ENCODE data around the gene TSC1.

Gene TSC1

DNA sequence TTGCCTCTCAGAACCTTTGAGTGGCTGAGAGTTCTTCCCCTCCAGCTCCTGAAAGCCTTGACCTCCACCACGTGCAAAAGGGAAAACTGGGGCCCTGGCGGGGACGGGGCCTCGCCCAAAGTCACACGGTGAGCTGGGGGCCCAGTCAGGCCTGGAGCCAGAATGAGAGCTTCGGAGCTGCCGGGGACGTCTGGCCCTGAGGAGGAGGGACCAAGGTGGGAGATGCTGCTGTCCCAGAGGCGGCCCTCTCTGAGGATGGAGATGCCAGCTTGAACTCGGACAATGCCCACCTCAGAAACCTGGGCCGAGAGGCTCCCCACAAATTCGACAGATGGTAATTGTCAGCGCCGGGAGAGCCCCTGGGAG lies 67.0 kb downstream of the TSC1 start:
- Mint-ChIP-seq H3K36me3 (ENCODE audit: low read depth) (no peaks in the 10 kb centered on the region), H3K9me3 (no peaks in the 10 kb centered on the region), H3K4me1 (peaks cover 17% of the 10 kb centered on the region), H3K27me3 (ENCODE audit: low read depth, poor library complexity) (peaks cover 39% of the 10 kb centered on the region), H3K27ac (no peak overlapping the region), H3K4me3 (peak overlapping the region; percentile 83)
- TF ChIP-seq, protein P1, sequence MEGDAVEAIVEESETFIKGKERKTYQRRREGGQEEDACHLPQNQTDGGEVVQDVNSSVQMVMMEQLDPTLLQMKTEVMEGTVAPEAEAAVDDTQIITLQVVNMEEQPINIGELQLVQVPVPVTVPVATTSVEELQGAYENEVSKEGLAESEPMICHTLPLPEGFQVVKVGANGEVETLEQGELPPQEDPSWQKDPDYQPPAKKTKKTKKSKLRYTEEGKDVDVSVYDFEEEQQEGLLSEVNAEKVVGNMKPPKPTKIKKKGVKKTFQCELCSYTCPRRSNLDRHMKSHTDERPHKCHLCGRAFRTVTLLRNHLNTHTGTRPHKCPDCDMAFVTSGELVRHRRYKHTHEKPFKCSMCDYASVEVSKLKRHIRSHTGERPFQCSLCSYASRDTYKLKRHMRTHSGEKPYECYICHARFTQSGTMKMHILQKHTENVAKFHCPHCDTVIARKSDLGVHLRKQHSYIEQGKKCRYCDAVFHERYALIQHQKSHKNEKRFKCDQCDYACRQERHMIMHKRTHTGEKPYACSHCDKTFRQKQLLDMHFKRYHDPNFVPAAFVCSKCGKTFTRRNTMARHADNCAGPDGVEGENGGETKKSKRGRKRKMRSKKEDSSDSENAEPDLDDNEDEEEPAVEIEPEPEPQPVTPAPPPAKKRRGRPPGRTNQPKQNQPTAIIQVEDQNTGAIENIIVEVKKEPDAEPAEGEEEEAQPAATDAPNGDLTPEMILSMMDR (IDR thresholded peaks at IDR 0.05): no peak
- no peak for DNase-seq

DNA sequence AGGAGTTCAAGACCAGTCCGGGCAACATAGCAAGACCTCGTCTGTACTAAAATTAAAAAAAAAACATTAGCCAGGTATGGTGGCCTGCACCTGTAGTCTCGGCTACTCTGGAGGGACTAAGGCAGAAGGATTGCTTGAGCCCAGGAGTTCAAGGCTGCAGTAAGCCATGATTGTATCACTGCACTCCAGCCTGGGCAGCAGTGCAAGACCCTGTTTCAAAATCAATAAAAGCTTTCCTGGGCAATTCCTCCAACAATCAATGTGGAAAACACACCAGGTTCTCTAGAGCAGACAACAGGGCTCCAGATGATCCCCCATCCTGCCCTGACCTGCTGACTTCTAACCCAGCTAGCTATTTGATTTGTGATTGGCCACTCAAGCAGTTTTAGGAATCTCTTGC lies 67.6 kb downstream of the TSC1 start:
- Mint-ChIP-seq H3K4me3 (peak overlapping the region; percentile 83), H3K9me3 (no peaks in the 10 kb centered on the region)

DNA sequence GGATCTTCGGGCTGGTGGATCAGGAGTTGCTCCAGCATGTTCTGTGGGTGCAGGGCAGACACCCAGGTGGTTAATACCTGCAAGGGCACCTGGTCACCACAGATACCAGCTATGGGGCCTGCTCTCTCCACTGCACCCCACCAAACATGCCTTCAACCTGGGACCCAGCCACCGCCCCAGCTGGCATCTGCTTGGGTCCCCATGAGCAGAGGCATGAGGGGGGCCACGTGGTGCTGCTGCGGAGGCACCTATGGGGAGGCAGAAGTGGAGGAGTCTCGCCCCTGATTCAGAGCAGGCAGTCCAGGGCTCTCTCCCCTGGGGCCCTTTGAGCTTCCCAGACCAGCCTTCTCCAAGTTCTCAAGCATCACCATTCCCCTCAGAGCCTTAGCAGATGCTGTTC lies 69.3 kb downstream of the TSC1 start:
- Mint-ChIP-seq H3K36me3 (ENCODE audit: low read depth) (no peaks in the 10 kb centered on the region), H3K27me3 (ENCODE audit: low read depth, poor library complexity) (peaks cover 36% of the 10 kb centered on the region), H3K27ac (no peak overlapping the region), H3K4me1 (peaks cover 11% of the 10 kb centered on the region), H3K4me3 (no peak overlapping the region), H3K9me3 (no peaks in the 10 kb centered on the region)
- no peak for DNase-seq
- TF ChIP-seq, protein P1 (IDR thresholded peaks at IDR 0.05): no peak

More for the DNA sequence above, 67.6 kb downstream of the TSC1 start:
- TF ChIP-seq, protein P1 (IDR thresholded peaks at IDR 0.05): no peak
- Mint-ChIP-seq H3K27me3 (ENCODE audit: low read depth, poor library complexity) (peaks cover 39% of the 10 kb centered on the region), H3K36me3 (ENCODE audit: low read depth) (no peaks in the 10 kb centered on the region), H3K27ac (no peak overlapping the region), H3K4me1 (peaks cover 13% of the 10 kb centered on the region)
- no peak for DNase-seq

DNA sequence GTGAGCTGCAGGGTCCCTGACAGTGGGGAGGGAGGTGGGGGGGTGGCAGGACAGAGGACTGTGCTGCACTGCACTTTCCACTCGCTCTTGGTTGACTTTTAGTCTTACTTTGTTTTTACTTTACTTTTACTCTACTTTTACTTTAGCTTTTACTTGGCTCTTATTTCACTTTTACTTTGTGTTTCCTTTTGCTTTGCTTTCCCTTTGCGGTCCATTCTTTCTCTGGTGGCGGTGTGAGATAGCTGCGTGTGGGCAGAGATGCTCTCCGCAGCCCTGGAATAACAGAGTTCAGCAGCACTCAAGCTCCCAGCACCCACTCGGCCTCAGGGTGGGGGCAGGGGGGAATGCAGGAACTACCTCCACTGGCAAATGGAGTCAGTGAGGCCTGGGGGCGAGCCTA lies 71.0 kb downstream of the TSC1 start:
- H3K4me1 Mint-ChIP-seq: no peaks in the 10 kb centered on the region
- no peaks in the 10 kb centered on the region for H3K36me3 Mint-ChIP-seq (ENCODE audit: low read depth)
- H3K27me3 Mint-ChIP-seq (ENCODE audit: low read depth, poor library complexity): peaks cover 36% of the 10 kb centered on the region
- no peak overlapping the region for H3K4me3 Mint-ChIP-seq
- DNase-seq: no peak
- TF ChIP-seq, protein P1 (IDR thresholded peaks at IDR 0.05): no peak
- H3K27ac Mint-ChIP-seq: no peak overlapping the region
- no peaks in the 10 kb centered on the region for H3K9me3 Mint-ChIP-seq

DNA sequence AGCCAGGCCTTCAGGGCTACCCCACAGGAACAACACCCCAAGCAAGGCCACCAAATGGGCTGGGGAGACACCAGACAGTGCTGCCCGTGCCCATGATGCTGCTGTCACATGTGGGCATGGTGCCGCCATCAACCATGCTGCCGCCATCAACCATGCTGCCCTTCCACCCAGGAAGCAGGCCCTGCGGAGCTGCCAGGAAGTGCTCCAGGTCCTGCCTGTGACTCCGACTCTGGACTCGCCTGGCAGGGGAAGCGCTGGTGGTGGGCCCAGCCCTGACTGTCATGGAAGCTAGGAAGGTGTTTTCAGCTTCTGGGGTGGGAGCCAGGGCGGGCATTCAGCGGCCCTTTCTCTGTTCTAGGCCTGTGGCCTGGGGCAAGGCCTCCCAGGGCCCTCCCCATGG lies 75.2 kb downstream of the TSC1 start:
- TF ChIP-seq, protein P1 (IDR thresholded peaks at IDR 0.05): no peak
- Mint-ChIP-seq H3K4me3 (no peak overlapping the region), H3K27me3 (ENCODE audit: low read depth, poor library complexity) (peaks cover 18% of the 10 kb centered on the region), H3K4me1 (no peaks in the 10 kb centered on the region), H3K36me3 (ENCODE audit: low read depth) (no peaks in the 10 kb centered on the region), H3K9me3 (no peaks in the 10 kb centered on the region), H3K27ac (no peak overlapping the region)
- no peak for DNase-seq

DNA sequence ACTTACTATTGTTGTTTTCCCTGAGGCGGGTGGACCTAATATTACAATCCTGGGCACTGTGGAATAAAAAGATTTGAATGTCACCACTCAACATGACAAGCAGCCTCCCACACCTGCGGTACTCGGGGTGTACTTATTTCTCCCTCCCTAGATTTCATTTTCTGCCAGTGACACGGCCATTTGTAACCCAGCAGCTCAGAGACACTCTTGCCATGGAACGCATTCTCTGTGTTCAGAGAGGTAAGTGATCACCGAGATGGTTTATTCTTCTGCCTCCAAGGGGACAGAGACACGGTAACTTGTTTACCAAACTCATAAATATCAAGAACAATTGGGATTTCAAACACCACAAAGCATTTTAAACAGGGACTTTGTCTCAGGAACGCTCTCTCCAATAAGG lies 77.5 kb downstream of the TSC1 start:
- Mint-ChIP-seq H3K36me3 (ENCODE audit: low read depth) (peaks cover 4% of the 10 kb centered on the region), H3K4me3 (no peak overlapping the region), H3K4me1 (peaks cover 10% of the 10 kb centered on the region), H3K27ac (no peak overlapping the region), H3K27me3 (ENCODE audit: low read depth, poor library complexity) (peaks cover 9% of the 10 kb centered on the region), H3K9me3 (no peaks in the 10 kb centered on the region)
- TF ChIP-seq, protein P1 (IDR thresholded peaks at IDR 0.05): no peak
- no peak for DNase-seq

Data from nephron progenitor cell (in vitro differentiated cells).